Body of pancreas (tissue), 4 donors: ENCODE data around the gene FCGBP. TPM values are rescaled to one million over a fixed set of nuclear protein-coding genes. Genes with fewer than 3 reads are reported as not detected.
"Not testable (repeated sequence)": the region's sequence is repeated elsewhere in the genome, so short reads cannot be mapped to it uniquely, and the experiment has no call there.

Experiments
- ATAC-seq: fragments of 150-250 bp; one replicate; pipeline ENCODE4 v1.9.1; 2016
- DNase-seq, 4 donors: peaks; one replicate each; pipeline ENCODE4 v3.0.0-alpha.2; 2019
- H3K27ac ChIP-seq, 4 donors: fragments of 200-600 bp; sonication (generic); 1 replicate in 3 of 4; 2 replicates in 1 of 4; pipeline versions ENCODE4 v1.5.1 to v1.6.1; 2016 to 2019; ENCODE audit warnings: mild to moderate bottlenecking in 1 of 4, mixed read lengths in 1 of 4, moderate library complexity in 1 of 4
- H3K27me3 ChIP-seq, 2 donors: fragments of 200-600 bp; sonication (generic); one replicate each; pipeline ENCODE4 v1.6.0; 2016; ENCODE audit warnings: mild to moderate bottlenecking in 1 of 2
- H3K36me3 ChIP-seq, 2 donors: fragments of 200-600 bp; sonication (generic); replicated peaks in 1 of 2; 2 replicates each; pipeline ENCODE4 v1.5.1; 2016; ENCODE audit warnings: low read depth in 2 of 2; ENCODE audit not compliant: insufficient read depth in 1 of 2
- H3K4me1 ChIP-seq: fragments of 200-600 bp; sonication (generic); one replicate; pipeline ENCODE4 v1.6.0; 2016
- H3K4me3 ChIP-seq, 2 donors: fragments of 200-600 bp; sonication (generic); 1 replicate in 1 of 2; 2 replicates in 1 of 2; pipeline ENCODE4 v1.5.1; 2016 to 2019
- H3K9me3 ChIP-seq, 3 donors: fragments of 200-600 bp; sonication (generic); 1 replicate in 2 of 3; 2 replicates in 1 of 3; pipeline ENCODE4 v1.5.1; 2016
- CTCF ChIP-seq, 7 experiments: fragments of 450-650 bp in 4 of 7; fragments of 200-600 bp in 3 of 7; sonication (generic) in 3 of 7; IDR thresholded peaks; one replicate each; pipeline ENCODE4 v1.5.1; 2016 to 2019; ENCODE audit warnings: antibody characterized with exemption in 7 of 7
- WGBS, 2 donors: methylation state at CpG; one replicate each; pipeline ENCODE4 v1.1.5; 2017; 5-methylcytosine and 5-hydroxymethylcytosine counted together
- intact Hi-C: fragments of 100-400 bp; cut with DNase I; formaldehyde crosslinking; loops from one replicate; pipeline ENCODE4 v1.15.1; 2023
- total RNA-seq, 2 donors: library from RNA; depleted of rRNA; stranded (reverse); fragments of >200 nt; gene quantifications; one replicate each; pipeline ENCODE4 v1.1.0, GENCODE V29; 2016

FCGBP gene
- total RNA-seq, 2 donors from 2014 or later = 19.4 to 24.1 TPM

- H3K9me3 ChIP-seq, H3K27ac ChIP-seq, H3K36me3 ChIP-seq, H3K4me3 ChIP-seq, H3K27me3 ChIP-seq, H3K4me1 ChIP-seq, intact Hi-C loops: not testable (repeated sequence)
- peak in 2 of 7 experiments; percentile 40 to 43 for TF ChIP-seq CTCF (IDR thresholded peaks at IDR 0.05)
- ATAC-seq (peak; percentile 83), DNase-seq (peak in 1 of 4 donors; percentile 60)
- WGBS, 2 donors = 13% methylated on average over 8 of the region's 13 CpGs; no CpG with 5 or more reads in 1 of the 2 donors
Measured at GRCh38 chr19:39897511-39898245, 36.8 kb downstream of the FCGBP start.

GRCh38 chr19:39895096-39895495 is 39.3 kb downstream of the FCGBP start:
- intact Hi-C loops = not testable (repeated sequence)

DNA sequence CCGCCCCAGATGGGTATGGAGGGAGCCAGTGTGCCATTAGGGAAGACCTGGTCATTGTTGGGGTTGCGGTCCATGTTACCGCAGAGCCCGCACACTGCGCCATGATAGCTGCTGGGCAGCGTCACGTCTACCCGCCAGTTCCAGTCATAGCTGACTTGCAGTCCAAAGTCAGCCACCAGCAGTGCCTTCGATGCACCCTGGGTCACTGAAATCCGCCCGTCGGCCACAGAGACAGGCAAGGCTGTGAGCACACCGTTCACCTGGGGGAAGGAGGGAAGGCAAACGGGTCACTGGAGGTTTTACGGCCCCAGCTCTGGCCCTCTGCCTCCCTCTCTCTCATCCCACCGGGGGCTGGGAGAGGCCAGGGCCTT is 40.2 kb downstream of the FCGBP start:
- intact Hi-C loops, H3K4me3 ChIP-seq, ATAC-seq, H3K36me3 ChIP-seq, H3K27ac ChIP-seq, DNase-seq, H3K27me3 ChIP-seq, H3K9me3 ChIP-seq: not testable (repeated sequence)
- H3K4me1 ChIP-seq = peaks cover 11% of the 10 kb centered on the region
- WGBS, 2 donors = 88 to 100% methylated on average over 3 to 5 of the region's 16 CpGs

More at GRCh38 chr19:39895096-39895495, 39.3 kb downstream of the FCGBP start:
- not testable (repeated sequence) for ATAC-seq, DNase-seq, H3K9me3 ChIP-seq, H3K27ac ChIP-seq, H3K36me3 ChIP-seq, H3K4me3 ChIP-seq, H3K27me3 ChIP-seq
- WGBS, 2 donors = 73 to 88% methylated on average over 2 to 11 of the region's 11 CpGs
- H3K4me1 ChIP-seq = peaks cover 11% of the 10 kb centered on the region

DNA sequence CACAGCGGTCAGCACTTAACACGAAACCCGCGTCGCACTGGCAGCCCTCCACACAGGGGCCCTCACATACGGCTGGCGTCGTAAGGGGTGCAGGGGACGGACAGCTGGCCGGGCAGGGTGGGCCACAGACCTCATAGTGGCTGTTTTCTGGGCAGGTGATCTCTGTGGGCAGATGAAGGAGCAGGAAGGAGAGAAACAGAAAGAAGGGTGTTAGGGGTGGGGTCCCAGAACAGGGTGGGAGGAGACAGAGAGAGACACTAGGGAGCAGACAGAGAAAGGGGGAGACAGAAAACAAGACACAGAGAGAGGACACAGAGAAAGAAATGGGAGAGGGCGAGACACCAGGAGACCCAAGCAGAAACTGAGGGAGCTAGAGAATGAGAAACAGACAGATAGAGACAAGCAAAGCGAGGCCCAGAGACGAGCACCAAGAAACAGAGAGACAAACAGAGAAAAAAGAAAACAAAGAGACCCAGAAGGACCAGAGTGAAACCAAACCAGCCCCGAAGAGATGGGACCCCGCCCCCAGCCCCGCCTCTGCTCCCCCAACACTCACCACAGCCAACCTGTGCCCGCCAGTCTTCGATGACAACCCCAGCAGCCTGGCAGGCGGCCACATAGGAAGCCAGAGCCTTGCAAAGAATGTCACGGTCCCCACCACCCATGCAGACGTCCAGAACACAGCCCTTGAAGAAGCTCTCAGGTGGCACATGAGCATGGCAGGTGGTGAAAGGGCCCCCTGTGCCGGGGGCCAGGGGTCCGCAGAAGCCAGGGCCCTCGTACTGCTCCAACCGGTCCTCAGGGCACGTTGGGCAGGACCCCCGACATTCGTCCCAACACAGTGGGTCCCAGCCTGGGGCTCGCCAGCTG is 40.8 kb downstream of the FCGBP start:
- H3K9me3 ChIP-seq, H3K27me3 ChIP-seq, intact Hi-C loops, H3K4me3 ChIP-seq, H3K36me3 ChIP-seq: not testable (repeated sequence)
- peak; percentile 25 for ATAC-seq
- peak; percentile 50 to 74 (median 66) for DNase-seq
- WGBS, 2 donors = 63 to 73% methylated on average over 20 to 23 of the region's 29 CpGs
- Histone ChIP-seq H3K4me1 (peaks cover 11% of the 10 kb centered on the region), H3K27ac (peak overlapping the region in 2 of 4 donors; percentile 39 to 41)

GRCh38 chr19:39892506-39892902 is 41.9 kb downstream of the FCGBP start:
- DNase-seq, H3K27me3 ChIP-seq, intact Hi-C loops, H3K4me3 ChIP-seq, H3K9me3 ChIP-seq, H3K36me3 ChIP-seq, ATAC-seq: not testable (repeated sequence)
- H3K27ac ChIP-seq = peak overlapping the region in 1 of 4 donors; percentile 8
- 69 to 83% methylated on average over 5 of the region's 5 CpGs for WGBS, 2 donors
- peaks cover 11% of the 10 kb centered on the region for H3K4me1 ChIP-seq

GRCh38 chr19:39891660-39892505 is 42.6 kb downstream of the FCGBP start:
- intact Hi-C loops, H3K36me3 ChIP-seq, H3K9me3 ChIP-seq, H3K27me3 ChIP-seq, H3K4me3 ChIP-seq, H3K27ac ChIP-seq: not testable (repeated sequence)
- peak in 1 of 7 experiments; percentile 17 for TF ChIP-seq CTCF (IDR thresholded peaks at IDR 0.05)
- 51 to 75% methylated on average over 33 to 64 of the region's 64 CpGs for WGBS, 2 donors
- peak; percentile 40 to 66 (median 58) for DNase-seq
- H3K4me1 ChIP-seq = peaks cover 11% of the 10 kb centered on the region
- peak; percentile 52 for ATAC-seq
